Measurements from ENCODE around the gene CHCHD5.
"Not testable (repeated sequence)": the region's sequence is repeated elsewhere in the genome, so short reads cannot be mapped to it uniquely, and the experiment has no call there.

Gene CHCHD5

GRCh38 chr2:112591413-112591812 lies 7.0 kb downstream of the CHCHD5 start:
- DNase-seq: no peak

- DNase-seq: no peak
Observed at GRCh38 chr2:112593736-112594135, 9.3 kb downstream of the CHCHD5 start.

GRCh38 chr2:112597537-112598322 lies 13.3 kb downstream of the CHCHD5 start:
- DNase-seq: no peak

GRCh38 chr2:112600634-112601033 lies 16.2 kb downstream of the CHCHD5 start:
- DNase-seq: no peak

GRCh38 chr2:112601754-112602153 lies 17.3 kb downstream of the CHCHD5 start:
- no peak for DNase-seq

- no peak for DNase-seq
Observed at GRCh38 chr2:112602917-112603316, 18.5 kb downstream of the CHCHD5 start.

- DNase-seq: no peak
Observed at GRCh38 chr2:112603731-112604130, 19.3 kb downstream of the CHCHD5 start.

GRCh38 chr2:112604952-112605351 lies 20.5 kb downstream of the CHCHD5 start:
- DNase-seq: no peak

- no peak for DNase-seq
Observed at GRCh38 chr2:112605926-112606325, 21.5 kb downstream of the CHCHD5 start.

- no peak for DNase-seq
Observed at GRCh38 chr2:112606547-112606946, 22.1 kb downstream of the CHCHD5 start.

- DNase-seq: no peak
Observed at GRCh38 chr2:112607680-112608438, 23.4 kb downstream of the CHCHD5 start.

GRCh38 chr2:112609320-112609719 lies 24.9 kb downstream of the CHCHD5 start:
- not testable (repeated sequence) for DNase-seq

GRCh38 chr2:112612283-112612682 lies 27.9 kb downstream of the CHCHD5 start:
- DNase-seq: not testable (repeated sequence)

GRCh38 chr2:112614201-112614840 lies 29.9 kb downstream of the CHCHD5 start:
- DNase-seq: no peak

GRCh38 chr2:112615051-112615450 lies 30.6 kb downstream of the CHCHD5 start:
- no peak for DNase-seq

- not testable (repeated sequence) for DNase-seq
Observed at GRCh38 chr2:112615798-112616197, 31.4 kb downstream of the CHCHD5 start.

GRCh38 chr2:112618383-112618782 lies 34.0 kb downstream of the CHCHD5 start:
- no peak for DNase-seq

GRCh38 chr2:112621790-112622527 lies 37.5 kb downstream of the CHCHD5 start:
- no peak for DNase-seq

GRCh38 chr2:112622528-112622849 lies 38.1 kb downstream of the CHCHD5 start:
- no peak for DNase-seq

GRCh38 chr2:112623913-112624777 lies 39.7 kb downstream of the CHCHD5 start:
- DNase-seq: no peak

- no peak for DNase-seq
Observed at GRCh38 chr2:112625474-112626114, 41.2 kb downstream of the CHCHD5 start.
